ENCODE measurements around the gene DDX42. TPM values are rescaled to one million over a fixed set of nuclear protein-coding genes. Genes with fewer than 3 reads are reported as not detected.
A peak's percentile ranks its signal among the peaks of the same experiment; 100 is the strongest.

The DDX42 gene
- polyA plus RNA-seq, 2 of the 4 experiments (the other 2 are of a cell fraction), result 124 to 262 TPM

GRCh38 chr17:63832014-63832413 is 58.0 kb downstream of the DDX42 start:
- Histone ChIP-seq H3K9me3 (no peaks in the 10 kb centered on the region), H3K4me1 (peaks cover 20% of the 10 kb centered on the region; the same call in 2 of the 3 replicates), H3K27ac (no peak overlapping the region), H3K4me3 (no peak overlapping the region), H3K4me2 (no peak overlapping the region)
- CTCF ChIA-PET, result interaction anchor here (0.8 to 4.8 kb wide), 5 partner anchors 10 to 96 kb away, joined by 3 to 33 read pairs (median 4); partner anchors contain the start of gene SMARCD2
- FAIRE-seq (no peak), ATAC-seq (no peak), DNase-seq (ENCODE audit: low read depth in 1 of 2, low spot score in 1 of 2) (no peak)
- POLR2A ChIA-PET, result no interaction called here
- TF ChIP-seq PHF8 (IDR thresholded peaks at IDR 0.05; ENCODE audit: borderline replicate concordance, low read depth), result no peak
- TF ChIP-seq KDM1A (IDR thresholded peaks at IDR 0.05; ENCODE audit: low read depth), result no peak
- no peak for TF ChIP-seq E2F6 (IDR thresholded peaks at IDR 0.05; ENCODE audit: borderline replicate concordance, low read depth)
- no peak for TF ChIP-seq JUN (IDR thresholded peaks at IDR 0.05)
- TF ChIP-seq BHLHE40 (IDR thresholded peaks at IDR 0.05; ENCODE audit: low read depth, low read length), result no peak
- WGBS (ENCODE audit: missing lambda C conversion rate), result 95% methylated on average over 5 of the region's 5 CpGs

- Histone ChIP-seq H3K4me2 (no peak overlapping the region), H3K27ac (no peak overlapping the region), H3K4me1 (peaks cover 20% of the 10 kb centered on the region; the same call in 2 of the 3 replicates), H3K4me3 (no peak overlapping the region), H3K9me3 (no peaks in the 10 kb centered on the region)
- WGBS (ENCODE audit: missing lambda C conversion rate), result 90% methylated on average over 2 of the region's 2 CpGs
- FAIRE-seq (no peak), DNase-seq (ENCODE audit: low read depth in 1 of 2, low spot score in 1 of 2) (no peak), ATAC-seq (peak; percentile 6 to 30; a peak in 3 of 6 replicates)
- CTCF ChIA-PET, result interaction anchor here (0.8 to 4.5 kb wide), 6 partner anchors 9 to 97 kb away, joined by 3 to 23 read pairs (median 4); partner anchors contain the start of gene SMARCD2
- POLR2A ChIA-PET, result no interaction called here
- no peak for TF ChIP-seq KDM1A (IDR thresholded peaks at IDR 0.05; ENCODE audit: low read depth)
- TF ChIP-seq POLR2A (IDR thresholded peaks at IDR 0.05; ENCODE audit: low read length), result no peak
- no peak for TF ChIP-seq CBX2 (IDR thresholded peaks at IDR 0.05; ENCODE audit: borderline replicate concordance, low read depth)
- TF ChIP-seq RFX5 (IDR thresholded peaks at IDR 0.05), result no peak
- no peak; a peak in 1 of 5 replicates for TF ChIP-seq JUN (IDR thresholded peaks at IDR 0.05)
- TF ChIP-seq ELK1 (IDR thresholded peaks at IDR 0.05; ENCODE audit: low read depth, low read length), result no peak
- TF ChIP-seq E2F6 (IDR thresholded peaks at IDR 0.05; ENCODE audit: borderline replicate concordance, low read depth), result no peak
- no peak for TF ChIP-seq CTCF (IDR thresholded peaks at IDR 0.05)
These were observed 58.5 kb downstream of the DDX42 start for GRCh38 chr17:63832455-63832854.

- FAIRE-seq (no peak), ATAC-seq (no peak), DNase-seq (ENCODE audit: low read depth in 1 of 2, low spot score in 1 of 2) (no peak)
- H3K9me3 ChIP-seq, result no peaks in the 10 kb centered on the region
- TF ChIP-seq EHMT2 (IDR thresholded peaks at IDR 0.05; ENCODE audit: low read depth) (no peak), REST (IDR thresholded peaks at IDR 0.05) (no peak), POLR2AphosphoS2 (conservative IDR thresholded peaks at IDR 0.05; ENCODE audit: low read length) (peak; percentile 48), USF2 (IDR thresholded peaks at IDR 0.05) (no peak), CBX8 (IDR thresholded peaks at IDR 0.05) (no peak), HOXA7 (CRISPR knock-in tag; IDR thresholded peaks at IDR 0.05) (no peak), FOXS1 (CRISPR knock-in tag; IDR thresholded peaks at IDR 0.05) (no peak), POLR2A (IDR thresholded peaks at IDR 0.05; ENCODE audit: low read length) (no peak)
- ChIA-PET POLR2A (interaction anchor here (1.9 kb wide), 1 partner anchor 10 kb away, joined by 11 read pairs; no protein-coding TSS in a partner anchor), CTCF (interaction anchor here (0.8 to 4.5 kb wide), 12 partner anchors 7 to 110 kb away, joined by 3 to 29 read pairs (median 4); partner anchors contain the start of genes PSMC5 and SMARCD2)
- H3K4me2 ChIP-seq, result no peak overlapping the region
- H3K27ac ChIP-seq, result no peak overlapping the region
- no peak overlapping the region for H3K4me3 ChIP-seq
- 92% methylated on average over 14 of the region's 14 CpGs for WGBS (ENCODE audit: missing lambda C conversion rate)
- H3K4me1 ChIP-seq, result peaks cover 19% of the 10 kb centered on the region; the same call in 2 of the 3 replicates
These were observed 59.2 kb downstream of the DDX42 start for GRCh38 chr17:63833026-63833740.
